A549 (cell line): ENCODE data around the gene HSD11B2. TPM values are rescaled to one million over a fixed set of nuclear protein-coding genes. Genes with fewer than 3 reads are reported as not detected.

ENCODE experiments used
- ATAC-seq, 2 experiments: fragments of 200-7000 bp in 1 of 2; fragments of >200 bp in 1 of 2; cut with Nextera tagmentation in 1 of 2; cut with Tn5 transposase in 1 of 2; 3 replicates each; pipeline versions ENCODE4 v1.8.0 to v1.9.1; 2018 to 2020; ENCODE audit warnings: mild to moderate bottlenecking in 1 of 2, moderate library complexity in 1 of 2
- CTCF ChIA-PET: fragments of 300-600 bp; sonication (Branson Sonifier 250); formaldehyde crosslinking; extraction: SDS; loops from one replicate; lab custom pipeline; 2021; ENCODE audit warnings: antibody characterized with exemption, inconsistent platforms; lab: Yijun Ruan, JAX
- POLR2A ChIA-PET: fragments of 350-600 bp; formaldehyde crosslinking; extraction: SDS; loops from one replicate; lab custom pipeline; 2021; ENCODE audit warnings: antibody characterized with exemption, inconsistent platforms; lab: Yijun Ruan, JAX
- DNase-seq, 2 experiments: peaks; one replicate each; pipeline versions ENCODE4 v3.0.0 to v3.0.0-alpha.2; 2011 to 2016; ENCODE audit warnings: low read depth in 1 of 2, low spot score in 1 of 2
- FAIRE-seq: peaks from 2 replicates; lab custom pipeline; 2011; peaks lifted over from hg19 to GRCh38; lab: Jason Lieb, UNC
- H3K27ac ChIP-seq, 2 experiments: fragments of >200 bp; sonication (Bioruptor Twin); formaldehyde crosslinking; 3 replicates each; pipeline ENCODE4 v1.5.1; 2016 to 2017
- H3K4me1 ChIP-seq: fragments of >200 bp; sonication (Bioruptor Twin); formaldehyde crosslinking; 3 replicates; pipeline ENCODE4 v1.6.1; 2016
- H3K4me2 ChIP-seq: fragments of >200 bp; sonication (Bioruptor Twin); formaldehyde crosslinking; 3 replicates; pipeline ENCODE4 v1.6.1; 2016
- H3K4me3 ChIP-seq: fragments of >200 bp; sonication (Bioruptor Twin); formaldehyde crosslinking; 3 replicates; pipeline ENCODE4 v1.5.1; 2016
- H3K9me3 ChIP-seq: fragments of >200 bp; sonication (Bioruptor Twin); formaldehyde crosslinking; 3 replicates; pipeline ENCODE4 v1.6.1; 2016
- ATOH8 ChIP-seq: fragments of 250-450 bp; sonication (Bioruptor Pico); IDR thresholded peaks from 2 replicates; pipeline ENCODE4 v1.5.0; 2020; ENCODE audit warnings: low read depth, mild to moderate bottlenecking, moderate library complexity
- CBX2 ChIP-seq: fragments of 200-600 bp; sonication (generic); IDR thresholded peaks from 2 replicates; pipeline ENCODE4 v1.6.1; 2016; ENCODE audit warnings: low read depth, mild to moderate bottlenecking, borderline replicate concordance
- CEBPB ChIP-seq, 2 experiments: fragments of >200 bp in 1 of 2; sonication (Bioruptor Twin) in 1 of 2; formaldehyde crosslinking in 1 of 2; IDR thresholded peaks; 2 replicates each; pipeline ENCODE4 v1.6.1; 2012 to 2016
- CHD2 ChIP-seq: fragments of 150-350 bp; IDR thresholded peaks from 2 replicates; pipeline ENCODE4 v1.6.1; 2014; ENCODE audit warnings: low read length; ENCODE audit not compliant: partially characterized antibody
- CHD4 ChIP-seq: fragments of 200-600 bp; sonication (generic); IDR thresholded peaks from 2 replicates; pipeline ENCODE4 v1.6.1; 2016; ENCODE audit warnings: antibody characterized with exemption, mild to moderate bottlenecking, borderline replicate concordance
- CTCF ChIP-seq: fragments of >200 bp; sonication (Bioruptor Twin); formaldehyde crosslinking; IDR thresholded peaks from 3 replicates; pipeline ENCODE4 v1.5.1; 2016
- EP300 ChIP-seq, 2 experiments: fragments of >200 bp; sonication (Bioruptor Twin); formaldehyde crosslinking; IDR thresholded peaks; 2 replicates in 1 of 2; 3 replicates in 1 of 2; pipeline ENCODE4 v1.6.1; 2016 to 2017
- FOSL2 ChIP-seq, 2 experiments: fragments of 450-650 bp in 1 of 2; fragments of >200 bp in 1 of 2; sonication (Bioruptor Twin) in 1 of 2; formaldehyde crosslinking; IDR thresholded peaks; 2 replicates each; pipeline versions ENCODE4 v1.5.0 to v1.6.1; 2016 to 2020; ENCODE audit warnings: mild to moderate bottlenecking in 1 of 2, moderate library complexity in 1 of 2
- HMGXB4 ChIP-seq: fragments of 250-450 bp; sonication (Bioruptor Pico); IDR thresholded peaks from 2 replicates; pipeline ENCODE4 v1.5.0; 2021; ENCODE audit warnings: mild to moderate bottlenecking, moderate library complexity, borderline replicate concordance
- MYC ChIP-seq: IDR thresholded peaks from 2 replicates; pipeline ENCODE4 v1.6.1; 2012; ENCODE audit warnings: mild to moderate bottlenecking, inconsistent platforms, low read length, improper control_type of control experiment, borderline replicate concordance
- PHF8 ChIP-seq: fragments of 200-600 bp; sonication (generic); IDR thresholded peaks from 2 replicates; pipeline ENCODE4 v1.6.1; 2016; ENCODE audit warnings: low read depth, mild to moderate bottlenecking, antibody characterized with exemption, moderate library complexity, borderline replicate concordance
- POLR2A ChIP-seq: IDR thresholded peaks from 2 replicates; pipeline ENCODE4 v1.6.1; 2012; ENCODE audit warnings: mild to moderate bottlenecking, low read length
- POLR2AphosphoS2 ChIP-seq: conservative IDR thresholded peaks from 2 replicates; pipeline ENCODE4 v1.6.1; 2012; ENCODE audit warnings: low read length, improper control_type of control experiment, inconsistent platforms
- RCOR1 ChIP-seq: fragments of 150-350 bp; IDR thresholded peaks from 2 replicates; pipeline ENCODE4 v1.6.1; 2014; ENCODE audit warnings: antibody characterized with exemption, low read length, low read depth
- REST ChIP-seq: fragments of 200-600 bp; sonication (generic); IDR thresholded peaks from 2 replicates; pipeline ENCODE4 v1.6.1; 2016; ENCODE audit warnings: antibody characterized with exemption, mild to moderate bottlenecking, moderate library complexity
- USF2 ChIP-seq: fragments of 450-650 bp; IDR thresholded peaks from 2 replicates; pipeline ENCODE4 v1.6.1; 2014; ENCODE audit warnings: antibody characterized with exemption
- ZFP36 ChIP-seq: fragments of 450-650 bp; IDR thresholded peaks from 2 replicates; pipeline ENCODE4 v1.6.1; 2014; ENCODE audit warnings: borderline replicate concordance; ENCODE audit not compliant: partially characterized antibody
- ZNF302 ChIP-seq: fragments of 250-450 bp; sonication (Bioruptor Pico); IDR thresholded peaks from 2 replicates; pipeline ENCODE4 v1.9.0; 2021; ENCODE audit warnings: inconsistent platforms, mild to moderate bottlenecking, moderate library complexity
- WGBS: methylation state at CpG from one replicate; pipeline ENCODE4 v1.1.6; 2017; ENCODE audit errors: missing lambda C conversion rate; 5-methylcytosine and 5-hydroxymethylcytosine counted together
- polyA plus RNA-seq, 4 experiments: library from polyadenylated mRNA; depleted of rRNA in 3 of 4; stranded (reverse); fragments of >200 nt; fragmentation: RNase III in 1 of 4; extraction: RNeasy Plus Mini Kit Qiagen cat#74134 plus additional on column Dnase treatment in 1 of 4; gene quantifications; 2 replicates in 3 of 4; 3 replicates in 1 of 4; pipeline ENCODE4 v1.2.3, GENCODE V29; 2011 to 2017

The HSD11B2 gene
- polyA plus RNA-seq, 2 of the 4 experiments (the other 2 are of a cell fraction): 0.53 to 1.6 TPM

- WGBS: 60% methylated on average over 5 of the region's 5 CpGs
- Histone ChIP-seq H3K4me3 (no peak overlapping the region), H3K9me3 (no peaks in the 10 kb centered on the region), H3K27ac (no peak overlapping the region; a peak in 1 of 6 replicates), H3K4me2 (no peak overlapping the region), H3K4me1 (no peaks in the 10 kb centered on the region)
- CTCF ChIA-PET: interaction anchor here (0.7 to 10.9 kb wide), 6 partner anchors 7 to 97 kb away, joined by 3 to 207 read pairs (median 32); partner anchors contain the start of genes KCTD19, LRRC36 and ZDHHC1
- TF ChIP-seq REST (no peak), ATOH8 (CRISPR knock-in tag) (no peak), CHD4 (no peak), ZNF302 (CRISPR knock-in tag) (no peak), MYC (no peak), ZFP36 (no peak), CEBPB (IDR thresholded peaks at IDR 0.05) (no peak), HMGXB4 (no peak), FOSL2 (IDR thresholded peaks at IDR 0.05) (no peak), FOSL2 (CRISPR knock-in tag; IDR thresholded peaks at IDR 0.05) (no peak), EP300 (IDR thresholded peaks at IDR 0.05) (no peak), USF2 (no peak), PHF8 (no peak), POLR2A (no peak), CTCF (no peak), CHD2 (no peak), RCOR1 (no peak), POLR2AphosphoS2 (no peak), CBX2 (no peak)
- POLR2A ChIA-PET: no interaction called here
- DNase-seq (no peak), ATAC-seq (no peak), FAIRE-seq (no peak)
Measured at GRCh38 chr16:67424261-67424615, 6.7 kb upstream of the HSD11B2 start.
